NCI-H446 treated with DMSO at 0.1 percent for 48 hours (cell line): ENCODE data around the gene IRAK2.
"Not testable (repeated sequence)": the region's sequence is repeated elsewhere in the genome, so short reads cannot be mapped to it uniquely, and the experiment has no call there.

ENCODE experiments used
- DNase-seq: peaks from one replicate; lab custom pipeline; 2025; lab: John Stamatoyannopoulos, UW

Gene IRAK2, protein sequence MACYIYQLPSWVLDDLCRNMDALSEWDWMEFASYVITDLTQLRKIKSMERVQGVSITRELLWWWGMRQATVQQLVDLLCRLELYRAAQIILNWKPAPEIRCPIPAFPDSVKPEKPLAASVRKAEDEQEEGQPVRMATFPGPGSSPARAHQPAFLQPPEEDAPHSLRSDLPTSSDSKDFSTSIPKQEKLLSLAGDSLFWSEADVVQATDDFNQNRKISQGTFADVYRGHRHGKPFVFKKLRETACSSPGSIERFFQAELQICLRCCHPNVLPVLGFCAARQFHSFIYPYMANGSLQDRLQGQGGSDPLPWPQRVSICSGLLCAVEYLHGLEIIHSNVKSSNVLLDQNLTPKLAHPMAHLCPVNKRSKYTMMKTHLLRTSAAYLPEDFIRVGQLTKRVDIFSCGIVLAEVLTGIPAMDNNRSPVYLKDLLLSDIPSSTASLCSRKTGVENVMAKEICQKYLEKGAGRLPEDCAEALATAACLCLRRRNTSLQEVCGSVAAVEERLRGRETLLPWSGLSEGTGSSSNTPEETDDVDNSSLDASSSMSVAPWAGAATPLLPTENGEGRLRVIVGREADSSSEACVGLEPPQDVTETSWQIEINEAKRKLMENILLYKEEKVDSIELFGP

DNA sequence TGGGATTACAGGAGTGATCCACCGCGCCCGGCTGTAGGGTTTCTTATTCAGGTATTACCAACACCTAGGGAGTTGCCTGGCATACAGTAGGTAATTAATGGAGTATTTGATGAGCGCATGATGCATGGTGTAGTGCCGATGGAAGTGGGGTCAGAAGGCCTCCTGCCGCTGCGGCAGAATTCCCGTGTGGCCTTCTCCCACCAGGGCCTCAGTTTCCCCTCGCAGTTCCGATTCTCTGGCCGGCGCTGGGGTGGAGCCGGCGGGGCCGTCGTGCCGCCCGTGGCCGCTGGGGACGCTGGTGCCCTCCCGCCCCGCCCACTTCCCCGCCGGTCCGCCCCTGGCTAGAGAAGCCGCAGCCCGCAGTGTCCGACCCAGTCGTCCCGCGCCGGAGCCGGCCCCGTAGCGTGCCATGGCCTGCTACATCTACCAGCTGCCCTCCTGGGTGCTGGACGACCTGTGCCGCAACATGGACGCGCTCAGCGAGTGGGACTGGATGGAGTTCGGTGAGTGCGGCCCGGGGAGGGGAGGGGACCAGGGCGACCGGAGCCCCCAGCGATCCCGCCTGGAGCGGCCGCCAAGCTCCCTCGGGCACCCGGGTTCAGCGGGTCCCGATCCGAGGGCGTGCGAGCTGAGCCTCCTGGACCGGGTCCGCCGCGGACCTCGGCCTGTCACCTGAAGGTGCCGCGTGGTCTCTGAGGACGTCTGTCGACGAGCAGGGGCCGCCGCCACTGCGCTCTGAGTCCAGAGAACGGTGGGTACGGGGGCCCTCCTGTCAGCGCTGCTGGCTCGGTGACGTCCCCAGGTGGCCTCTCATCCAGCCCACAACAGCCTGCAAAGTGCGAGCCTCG, at the start of gene IRAK2:
IRAK2 (plus strand) TSS at position 374 of the 848 bp plus-strand sequence; CDS start at position 410, 36 bp downstream.
- no peak for DNase-seq

DNA sequence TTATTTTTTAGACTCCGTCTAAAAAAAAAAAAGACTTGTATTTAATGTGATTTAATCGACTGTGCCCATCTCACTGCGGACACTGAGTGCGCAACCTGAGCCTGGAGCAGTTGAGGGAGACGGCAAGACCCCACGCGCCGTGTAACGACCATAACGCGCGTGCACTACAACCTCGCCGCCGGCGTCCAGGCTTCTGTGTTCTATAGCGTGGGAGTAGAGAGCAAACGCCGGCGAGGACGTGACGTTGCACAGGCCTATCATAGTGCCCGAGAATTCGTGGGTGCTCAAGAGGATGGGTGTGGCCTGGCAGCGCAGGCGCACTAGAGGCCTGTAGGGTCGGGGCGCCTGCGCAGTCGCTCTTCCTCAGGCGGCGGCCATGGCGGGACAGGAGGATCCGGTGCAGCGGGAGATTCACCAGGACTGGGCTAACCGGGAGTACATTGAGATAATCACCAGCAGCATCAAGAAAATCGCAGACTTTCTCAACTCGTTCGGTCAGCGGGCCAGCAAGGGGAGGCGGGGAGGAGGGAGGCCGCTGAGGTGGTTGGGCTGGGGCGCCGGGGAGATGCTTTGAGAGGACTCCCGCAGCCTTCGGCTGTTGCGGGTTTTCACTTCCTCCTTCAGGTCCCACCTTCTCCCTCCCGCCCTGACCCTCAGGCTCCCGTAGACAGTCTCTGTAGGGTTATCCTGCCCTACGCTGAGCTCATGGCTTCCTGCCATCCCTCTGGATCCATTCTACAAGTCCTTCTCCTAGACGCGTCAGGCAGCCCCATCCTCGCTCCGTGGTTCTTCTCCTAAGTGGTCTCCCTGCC, 49.2 kb upstream of the IRAK2 start, which contains the start of gene BRK1:
BRK1 (plus strand) TSS at position 350 of the 812 bp plus-strand sequence; CDS start at position 377, 27 bp downstream.
- peak; percentile 86 for DNase-seq

DNA sequence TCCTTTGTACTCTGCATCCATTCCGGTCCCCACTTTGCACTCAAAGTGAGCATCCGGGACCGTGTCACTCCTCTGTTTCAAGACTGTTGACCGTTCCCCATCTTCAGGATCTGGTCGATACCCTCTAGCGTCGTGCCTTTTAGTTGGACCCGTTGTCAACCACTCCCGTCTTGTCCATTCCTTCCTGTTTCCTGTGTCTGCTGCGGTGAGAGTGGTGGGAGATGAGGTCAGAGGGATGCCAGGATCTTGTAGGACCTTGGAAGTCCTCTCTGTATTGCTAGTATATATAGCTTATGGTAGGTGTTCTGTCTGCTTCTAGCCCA, 48.6 kb upstream of the IRAK2 start:
- DNase-seq = no peak

DNA sequence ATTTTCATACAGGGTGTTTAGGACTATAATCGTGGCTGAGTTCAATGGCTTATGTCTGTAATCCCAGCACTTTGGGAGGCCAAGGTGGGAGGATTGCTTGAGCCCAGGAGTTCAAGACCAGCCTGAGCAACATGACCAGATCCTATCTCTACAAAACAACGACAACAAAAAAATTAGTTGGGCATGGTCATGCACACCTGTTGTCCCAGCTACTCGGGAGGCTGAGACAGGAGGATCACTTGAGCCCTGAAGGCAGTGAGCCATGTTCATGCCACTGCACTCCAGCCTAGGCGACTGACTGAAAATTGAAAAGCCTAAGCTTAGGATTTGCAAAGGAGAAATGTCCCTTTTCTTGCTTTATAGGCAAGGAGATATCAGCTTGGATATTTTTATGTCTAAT, 47.8 kb upstream of the IRAK2 start:
- no peak for DNase-seq

DNA sequence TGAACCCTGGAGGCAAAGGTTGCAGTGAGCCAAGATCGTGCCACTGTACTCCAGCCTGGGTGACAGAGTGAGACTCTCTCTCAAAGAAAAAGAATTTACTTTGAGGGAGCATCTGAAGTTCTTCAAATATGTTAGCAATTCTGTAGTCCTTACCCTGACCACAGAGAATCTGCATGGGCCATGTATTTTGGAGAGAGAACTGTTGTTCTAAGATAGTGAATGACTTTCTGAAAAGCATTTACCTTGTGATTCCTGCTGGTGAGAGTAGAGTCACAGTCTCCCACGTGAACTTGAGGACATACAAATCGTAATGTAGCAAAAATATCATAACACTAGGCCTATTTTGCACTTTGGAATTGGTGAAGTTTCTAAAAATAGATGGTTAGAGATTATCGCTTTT, 45.3 kb upstream of the IRAK2 start:
- no peak for DNase-seq

DNA sequence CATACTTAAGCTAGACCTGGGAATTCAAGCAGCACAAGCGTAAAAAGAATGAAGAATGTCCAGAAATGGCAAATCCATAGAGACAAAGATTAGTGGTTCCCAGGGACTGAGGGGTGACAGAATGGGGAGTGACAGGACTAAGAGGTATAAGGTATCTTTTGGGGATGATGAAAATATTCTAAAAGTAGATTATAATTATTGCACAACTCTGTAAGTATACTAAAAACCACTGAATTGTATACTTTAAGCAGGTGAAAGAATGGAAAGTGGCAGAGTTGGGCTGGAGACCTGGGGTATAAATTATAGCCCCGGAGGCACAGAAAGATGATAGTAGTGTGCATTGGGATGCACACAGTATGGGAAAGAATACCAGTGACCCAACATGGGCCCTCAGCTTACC, 43.7 kb upstream of the IRAK2 start:
- no peak for DNase-seq

DNA sequence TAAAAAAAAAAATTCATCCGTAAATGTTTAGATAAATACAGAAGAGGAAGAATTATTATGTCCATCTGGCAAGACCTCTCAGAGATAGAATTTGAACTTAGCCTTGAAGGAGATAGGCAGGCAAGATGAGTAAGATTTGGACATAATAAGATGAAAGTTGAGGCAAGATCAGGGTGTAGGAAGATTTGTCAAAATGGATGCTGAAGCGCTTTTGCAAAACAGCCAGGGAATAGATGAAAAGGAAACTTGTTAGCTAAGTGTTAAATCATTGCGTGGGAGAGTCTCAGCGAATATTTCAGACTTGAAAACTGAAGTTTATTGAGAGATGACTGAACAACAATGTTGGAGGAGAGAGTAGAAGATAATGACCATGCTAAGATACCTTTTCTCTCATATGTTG, 42.0 kb upstream of the IRAK2 start:
- DNase-seq = no peak

DNA sequence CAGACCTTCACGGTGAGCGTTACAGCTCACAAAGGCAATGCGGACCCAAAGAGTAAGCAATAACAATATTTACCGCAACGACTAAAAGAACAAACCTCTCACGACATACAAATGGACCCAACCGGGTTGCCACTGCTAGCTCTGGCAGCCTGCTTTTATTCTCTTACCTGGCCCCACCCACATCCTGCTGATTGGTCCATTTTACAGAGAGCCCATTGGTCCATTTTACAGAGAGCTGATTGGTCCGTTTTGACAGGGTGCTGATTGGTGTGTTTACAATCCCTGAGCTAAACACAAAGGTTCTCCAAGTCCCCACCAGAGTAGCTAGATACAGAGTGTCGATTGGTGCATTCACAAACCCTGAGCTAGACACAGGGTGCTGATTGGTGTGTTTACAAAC, 28.8 kb upstream of the IRAK2 start:
- not testable (repeated sequence) for DNase-seq

DNA sequence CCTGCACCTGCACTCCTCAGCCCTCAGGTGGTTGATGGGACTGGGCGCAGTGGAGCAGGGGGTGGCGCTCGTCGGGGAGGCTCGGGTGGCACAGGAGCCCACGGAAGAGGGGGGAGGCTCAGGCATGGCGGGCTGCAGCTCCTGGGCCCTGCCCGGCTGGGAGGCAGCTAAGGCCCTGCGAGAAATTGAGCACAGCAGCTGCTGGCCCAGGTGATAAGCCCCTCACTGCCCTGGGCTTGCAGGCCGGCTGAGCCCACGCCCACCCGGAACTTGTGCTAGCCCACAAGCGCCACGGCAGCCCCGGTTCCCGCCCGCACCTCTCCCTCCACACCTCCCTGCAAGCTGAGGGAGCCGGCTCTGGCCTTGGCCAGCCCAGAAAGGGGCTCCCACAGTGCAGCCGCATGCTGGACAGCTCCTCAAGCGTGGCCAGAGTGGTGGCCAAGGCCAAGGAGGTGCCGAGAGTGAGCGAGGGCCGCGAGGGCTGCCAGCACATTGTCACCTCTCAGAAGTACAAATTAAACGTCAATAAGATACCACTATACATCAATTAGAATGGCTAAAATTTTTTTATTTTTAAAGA, 28.2 kb upstream of the IRAK2 start:
- no peak for DNase-seq

DNA sequence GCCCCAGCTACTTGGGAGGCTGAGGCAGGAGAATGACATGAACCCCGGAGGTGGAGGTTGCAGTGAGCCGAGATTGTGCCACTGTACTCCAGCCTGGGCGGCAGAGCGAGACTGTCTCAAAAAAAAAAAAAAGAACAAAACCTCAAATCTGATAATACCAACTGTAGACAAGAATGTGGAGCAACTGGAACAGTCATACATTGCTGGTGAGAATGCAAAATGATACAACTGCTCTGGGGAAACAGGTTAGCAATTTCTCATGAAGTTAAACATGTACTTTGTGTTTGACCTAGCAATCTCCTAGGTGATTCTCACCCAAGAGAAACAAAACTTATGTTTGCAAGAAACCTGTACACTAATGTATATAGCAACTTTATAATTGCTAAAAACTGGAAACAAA, 27.5 kb upstream of the IRAK2 start:
- DNase-seq = no peak

DNA sequence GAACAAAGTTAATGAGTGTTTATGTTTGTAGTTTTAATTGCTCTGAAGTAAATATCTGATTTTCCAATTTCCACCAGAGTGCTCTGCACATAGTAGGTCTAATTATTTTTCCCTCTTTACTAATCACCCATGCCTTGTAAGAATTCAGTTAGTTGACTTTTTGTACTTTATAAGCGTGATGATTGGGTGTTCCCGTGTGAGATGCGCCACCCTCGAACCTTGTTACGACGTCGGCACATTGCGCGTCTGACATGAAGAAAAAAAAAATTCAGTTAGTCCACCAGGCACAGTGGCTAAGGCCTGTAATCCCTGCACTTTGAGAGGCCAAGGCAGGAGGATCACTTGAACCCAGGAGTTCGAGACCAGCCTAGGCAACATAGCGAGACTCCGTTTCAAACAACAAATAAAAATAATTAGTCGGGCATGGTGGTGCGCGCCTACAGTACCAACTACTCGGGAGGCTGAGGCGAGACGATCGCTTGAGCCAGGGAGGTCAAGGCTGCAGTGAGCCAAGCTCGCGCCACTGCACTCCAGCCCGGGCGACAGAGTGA, 23.6 kb upstream of the IRAK2 start:
- DNase-seq = no peak

DNA sequence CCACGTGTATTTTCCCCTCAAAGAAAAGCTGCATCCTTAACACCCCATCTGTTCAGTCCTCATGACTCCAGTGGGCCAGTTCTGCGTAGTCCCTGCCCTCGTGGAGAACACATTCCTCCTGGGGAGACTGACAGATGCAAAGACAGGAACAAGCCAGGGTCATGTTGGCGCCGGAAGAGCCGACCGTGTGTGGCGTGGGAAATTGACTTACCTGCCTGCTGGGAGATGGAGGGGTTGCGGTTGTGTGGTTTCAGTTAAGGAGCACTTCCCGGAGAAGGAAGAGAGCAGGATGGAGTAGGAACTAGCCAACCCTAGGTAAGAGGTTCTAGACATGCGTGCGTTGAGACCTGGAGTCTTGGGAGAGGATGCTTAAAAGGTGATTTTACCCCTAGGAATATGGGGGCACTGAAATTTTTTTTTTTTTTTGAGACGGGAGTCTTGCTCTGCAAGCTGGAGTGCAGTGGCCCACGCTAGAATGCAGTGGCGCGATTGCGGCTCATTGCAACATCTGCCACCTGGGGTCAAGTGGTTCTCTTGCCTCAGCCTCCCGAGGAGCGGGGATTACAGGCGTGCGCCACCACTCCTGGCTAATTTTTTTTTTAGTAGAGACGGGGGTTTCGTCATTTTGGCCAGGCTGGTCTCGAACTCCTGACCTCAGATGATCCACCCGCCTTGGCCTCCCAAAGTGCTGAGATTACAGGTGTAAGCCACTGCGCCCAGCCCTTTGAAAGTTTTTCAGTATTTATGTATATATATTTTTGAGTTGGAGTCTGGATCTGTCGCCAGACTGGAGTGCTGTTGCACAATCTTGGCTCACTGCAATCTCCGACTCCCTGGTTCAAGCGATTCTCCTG, 21.8 kb upstream of the IRAK2 start:
- DNase-seq = no peak

DNA sequence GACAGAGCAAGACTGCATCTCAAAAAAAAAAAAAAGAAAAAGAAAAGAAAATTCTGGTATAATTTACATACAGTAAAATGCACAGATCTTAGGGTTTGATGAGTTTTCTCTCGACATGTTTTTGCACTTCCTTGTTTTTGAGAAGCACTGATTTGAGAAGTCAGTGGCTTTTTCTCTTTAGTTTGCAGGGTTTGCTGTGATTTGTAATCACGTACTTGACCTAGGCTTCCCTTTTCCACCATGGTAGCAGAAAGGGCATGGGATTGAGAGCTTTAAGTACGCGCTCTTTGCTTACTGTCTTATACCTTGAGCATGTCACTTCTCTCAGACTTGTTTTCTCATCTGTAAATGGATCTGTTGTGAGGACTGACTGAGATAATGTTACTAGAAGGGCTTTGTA, 19.0 kb upstream of the IRAK2 start:
- no peak for DNase-seq

DNA sequence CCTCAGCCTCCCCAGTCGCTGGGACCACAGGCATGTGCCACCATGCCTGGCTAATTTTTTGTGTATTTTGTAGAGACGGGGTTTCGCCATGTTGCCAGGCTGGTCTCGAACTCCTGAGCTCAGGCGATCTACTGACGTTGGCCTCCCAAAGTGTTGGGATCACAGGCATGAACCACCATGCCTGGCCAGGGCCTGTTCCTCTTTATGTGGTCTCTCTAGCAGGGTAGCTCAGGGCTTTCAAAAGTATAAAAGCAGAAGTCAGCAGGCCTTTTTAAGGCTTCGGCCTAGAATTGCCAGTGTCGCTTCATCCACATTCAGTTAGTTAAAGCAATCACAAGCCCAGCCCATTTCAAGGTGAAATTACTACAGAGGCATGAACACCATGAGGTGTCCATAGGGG, 15.5 kb upstream of the IRAK2 start:
- no peak for DNase-seq

DNA sequence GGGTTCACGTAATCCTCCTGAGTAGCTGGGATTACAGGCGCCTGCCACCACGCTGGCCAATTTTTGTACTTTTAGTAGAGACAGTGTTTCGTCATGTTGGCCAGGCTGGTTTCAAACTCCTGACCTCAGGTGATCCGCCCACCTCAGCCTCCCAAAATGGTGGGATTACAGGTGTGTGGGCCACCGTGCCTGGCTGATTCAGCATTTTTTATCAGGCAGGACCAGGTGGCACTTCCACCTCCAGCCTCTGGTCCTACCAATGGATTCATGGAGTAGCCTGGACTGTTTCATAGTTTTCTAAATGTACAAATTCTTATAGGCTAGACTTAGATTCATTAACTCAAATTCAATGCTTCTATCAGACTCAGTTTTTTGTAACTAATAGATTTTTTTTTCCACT, 13.7 kb upstream of the IRAK2 start:
- no peak for DNase-seq

DNA sequence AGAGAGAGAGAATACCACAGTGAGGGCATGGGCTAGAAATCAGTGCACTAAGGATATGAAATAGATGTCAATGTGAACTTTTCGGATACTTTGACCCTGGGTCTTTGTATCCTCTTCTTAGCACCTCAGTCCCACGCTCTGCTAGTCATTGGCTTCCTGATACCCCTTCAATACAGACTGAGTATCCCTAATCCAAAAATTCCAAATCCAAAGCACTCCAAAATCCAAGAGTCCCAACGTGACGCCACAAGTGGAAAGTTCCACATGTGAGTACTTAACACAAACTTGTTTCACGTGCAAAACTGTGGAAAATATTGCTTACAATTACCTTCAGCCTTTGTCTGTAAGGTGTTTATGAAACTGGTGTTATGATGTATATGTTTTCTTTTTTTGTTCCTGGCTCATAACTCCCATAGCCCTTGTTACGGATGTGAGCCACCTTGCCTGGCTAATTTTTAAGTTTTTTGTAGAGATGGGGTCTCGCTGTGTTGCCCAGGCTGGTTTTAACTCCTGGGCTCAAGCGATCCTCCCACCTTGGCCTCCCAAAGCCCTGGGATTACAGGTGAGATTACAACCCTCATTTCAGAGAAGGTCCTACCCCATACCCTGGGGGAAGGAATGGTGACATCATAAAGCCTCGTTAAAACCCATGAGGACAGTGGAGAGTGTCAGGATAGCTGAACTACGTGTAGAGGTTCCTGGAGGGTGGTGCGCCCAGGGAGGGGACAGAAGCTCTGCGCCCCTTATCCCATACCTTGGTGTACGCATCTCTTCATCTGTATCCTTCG, 10.2 kb upstream of the IRAK2 start:
- DNase-seq = no peak

DNA sequence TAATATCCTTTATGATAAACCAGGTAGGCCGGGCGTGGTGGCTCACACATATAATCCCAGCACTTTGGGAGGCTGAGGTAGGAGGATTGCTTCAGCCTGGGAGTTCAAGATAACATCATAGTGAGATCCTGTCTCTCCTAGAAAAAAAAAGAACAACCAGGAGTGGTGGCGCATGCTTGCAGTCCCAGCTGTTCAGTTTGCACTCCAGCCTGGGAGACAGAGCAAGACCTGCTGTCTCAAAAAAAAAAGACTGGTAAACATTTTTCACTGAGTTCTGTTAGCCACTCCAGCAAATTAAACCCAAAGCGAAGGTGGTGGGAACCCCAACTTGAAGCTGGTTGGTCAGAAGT, 9.6 kb upstream of the IRAK2 start:
- DNase-seq = no peak

DNA sequence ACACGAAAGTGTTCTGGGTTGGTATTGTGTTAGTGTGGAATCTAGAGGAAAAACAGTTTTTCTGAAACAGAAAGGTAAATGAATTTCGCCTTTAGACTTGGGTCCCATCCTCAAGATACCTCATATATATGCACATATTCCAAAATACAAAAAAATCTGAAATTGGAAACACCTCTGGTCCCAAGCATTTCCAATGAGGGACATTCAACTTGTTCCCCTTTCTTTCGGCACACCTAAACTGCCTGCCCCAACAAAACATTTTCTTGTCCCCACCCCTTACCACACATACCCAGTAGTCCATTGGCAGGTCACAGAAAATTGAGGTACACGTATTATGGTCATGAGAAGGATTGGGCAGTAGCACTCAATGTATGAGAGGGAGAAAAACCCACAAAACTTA, 9.1 kb upstream of the IRAK2 start:
- DNase-seq = no peak

DNA sequence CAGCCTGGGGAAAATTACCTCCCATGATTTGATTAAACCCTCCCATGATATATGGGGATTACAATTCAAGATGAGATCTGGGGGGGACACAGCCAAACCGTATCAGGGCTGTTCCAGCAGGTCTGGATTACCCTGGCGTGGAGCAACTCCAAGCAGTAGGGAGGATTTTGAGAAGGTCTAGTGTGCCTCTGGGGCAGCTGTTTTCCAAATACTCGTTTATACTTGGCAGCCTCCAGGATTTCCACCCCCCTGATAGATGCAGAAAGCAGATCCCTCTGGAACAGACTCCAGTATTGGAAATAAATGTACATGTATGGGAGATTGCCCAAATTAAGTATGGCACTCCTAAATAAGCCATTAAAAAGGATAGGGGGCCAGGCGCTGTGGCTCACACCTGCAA, 7.7 kb upstream of the IRAK2 start:
- no peak for DNase-seq

DNA sequence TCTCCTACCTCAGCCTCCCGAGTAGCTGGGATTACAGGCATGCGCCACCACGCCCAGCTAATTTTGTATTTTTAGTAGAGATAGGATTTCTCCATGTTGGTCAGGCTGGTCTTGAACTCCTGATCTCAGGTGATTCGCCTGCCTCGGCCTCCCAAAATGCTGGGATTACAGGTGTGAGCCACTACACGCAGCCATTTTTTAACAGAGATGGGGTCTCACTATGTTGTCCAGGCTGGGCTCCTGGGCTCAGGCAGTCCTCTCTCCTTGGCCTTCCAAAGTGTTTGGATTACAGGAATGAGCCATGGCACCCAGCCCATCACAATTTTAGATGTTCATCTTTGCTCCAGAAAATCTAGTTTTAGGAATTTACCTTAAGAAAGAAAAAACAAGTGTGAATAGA, 6.2 kb upstream of the IRAK2 start:
- not testable (repeated sequence) for DNase-seq
